CD14-positive monocyte (primary cell): ENCODE results near the gene SCP2. TPM values are rescaled to one million over a fixed set of nuclear protein-coding genes. Genes with fewer than 3 reads are reported as not detected.

Experiments used
- DNase-seq, 3 donors: peaks; one replicate each; pipeline ENCODE4 v3.0.0-alpha.2; 2011 to 2022
- H2AFZ ChIP-seq: 2 replicates; pipeline ENCODE4 v1.6.0; 2012; ENCODE audit warnings: mild to moderate bottlenecking, low read depth, low read length, inconsistent platforms; ENCODE audit not compliant: insufficient read depth, poor library complexity, severe bottlenecking
- H3K27ac ChIP-seq, 2 donors: 1 replicate in 1 of 2; 2 replicates in 1 of 2; pipeline ENCODE4 v1.5.1; 2012 to 2013; ENCODE audit warnings: low read length in 2 of 2, control low read depth in 1 of 2, inconsistent platforms in 1 of 2, low read depth in 1 of 2, mild to moderate bottlenecking in 1 of 2
- H3K27me3 ChIP-seq, 2 donors: one replicate each; pipeline versions ENCODE4 v1.6.0 to v1.6.1; 2011 to 2013; ENCODE audit warnings: low read length in 2 of 2; ENCODE audit not compliant: control insufficient read depth in 2 of 2, insufficient read depth in 2 of 2
- H3K36me3 ChIP-seq, 2 donors: replicated peaks in 1 of 2; 1 replicate in 1 of 2; 2 replicates in 1 of 2; pipeline versions ENCODE4 v1.5.1 to v1.6.1; 2012 to 2013; ENCODE audit warnings: low read length in 2 of 2, control low read depth in 1 of 2, inconsistent platforms in 1 of 2, mild to moderate bottlenecking in 1 of 2; ENCODE audit not compliant: insufficient read depth in 2 of 2, control insufficient read depth in 1 of 2
- H3K4me1 ChIP-seq, 2 donors: 1 replicate in 1 of 2; 2 replicates in 1 of 2; pipeline versions ENCODE4 v1.5.1 to v1.6.1; 2012 to 2013; ENCODE audit warnings: low read length in 2 of 2, control low read depth in 1 of 2, inconsistent platforms in 1 of 2, mild to moderate bottlenecking in 1 of 2, moderate library complexity in 1 of 2; ENCODE audit not compliant: insufficient read depth in 2 of 2, control insufficient read depth in 1 of 2
- H3K4me2 ChIP-seq: replicated peaks from 2 replicates; pipeline ENCODE3; 2012; ENCODE audit warnings: low read length, moderate library complexity, mild to moderate bottlenecking; ENCODE audit not compliant: poor library complexity, severe bottlenecking; ENCODE audit errors: extremely low read depth
- H3K4me3 ChIP-seq, 3 experiments: fragments of 200-600 bp in 1 of 3; sonication (generic) in 1 of 3; replicated peaks in 1 of 3; 1 replicate in 2 of 3; 2 replicates in 1 of 3; pipeline ENCODE4 v1.5.1; 2011 to 2013; ENCODE audit warnings: low read length in 3 of 3, mild to moderate bottlenecking in 3 of 3, control low read depth in 2 of 3, low read depth in 2 of 3, inconsistent platforms in 1 of 3, moderate library complexity in 1 of 3
- H3K79me2 ChIP-seq: 2 replicates; pipeline ENCODE4 v1.6.0; 2012; ENCODE audit warnings: mild to moderate bottlenecking, control low read depth, inconsistent platforms, low read length, moderate library complexity; ENCODE audit not compliant: insufficient read depth
- H3K9ac ChIP-seq: 2 replicates; pipeline ENCODE4 v1.6.0; 2017; ENCODE audit warnings: low read length, mild to moderate bottlenecking; ENCODE audit not compliant: insufficient read depth, poor library complexity, severe bottlenecking
- H3K9me3 ChIP-seq, 2 donors: replicated peaks in 1 of 2; 1 replicate in 1 of 2; 2 replicates in 1 of 2; pipeline versions ENCODE4 v1.5.1 to v1.6.1; 2012 to 2013; ENCODE audit warnings: low read length in 2 of 2, control low read depth in 1 of 2; ENCODE audit not compliant: control insufficient read depth in 1 of 2, insufficient read depth in 1 of 2
- H4K20me1 ChIP-seq: 2 replicates; pipeline ENCODE4 v1.6.0; 2012; ENCODE audit warnings: mild to moderate bottlenecking, low read length, control low read depth, moderate library complexity; ENCODE audit not compliant: insufficient read depth
- H3K27ac Mint-ChIP-seq, 7 donors: one replicate each; pipeline ENCODE4 v1.8.0; 2020; ENCODE audit warnings: mild to moderate bottlenecking in 7 of 7, mixed read lengths in 7 of 7, moderate library complexity in 6 of 7, inconsistent platforms in 2 of 7
- H3K27me3 Mint-ChIP-seq, 3 donors: one replicate each; pipeline ENCODE4 v1.8.0; 2021 to 2022; ENCODE audit warnings: low read depth in 3 of 3, mild to moderate bottlenecking in 3 of 3, mixed read lengths in 3 of 3, moderate library complexity in 3 of 3, inconsistent platforms in 1 of 3
- H3K36me3 Mint-ChIP-seq, 2 donors: one replicate each; pipeline ENCODE4 v1.8.0; 2020; ENCODE audit warnings: mixed read lengths in 2 of 2, inconsistent platforms in 1 of 2, mild to moderate bottlenecking in 1 of 2
- H3K4me1 Mint-ChIP-seq: one replicate; pipeline ENCODE4 v1.8.0; 2020; ENCODE audit warnings: mild to moderate bottlenecking, mixed read lengths
- H3K4me3 Mint-ChIP-seq, 2 donors: one replicate each; pipeline ENCODE4 v1.8.0; 2020; ENCODE audit warnings: mild to moderate bottlenecking in 2 of 2, mixed read lengths in 2 of 2, moderate library complexity in 1 of 2
- H3K9me3 Mint-ChIP-seq, 7 donors: one replicate each; pipeline ENCODE4 v1.8.0; 2020 to 2022; ENCODE audit warnings: mixed read lengths in 7 of 7, mild to moderate bottlenecking in 6 of 7, moderate library complexity in 6 of 7, inconsistent platforms in 2 of 7
- CTCF ChIP-seq: fragments of 200-600 bp; IDR thresholded peaks from one replicate; pipeline ENCODE4 v1.8.0; 2022; ENCODE audit warnings: antibody characterized with exemption, mild to moderate bottlenecking
- WGBS: methylation state at CpG from one replicate; pipeline ENCODE4 v1.1.5; 2013; ENCODE audit warnings: missing lambda C conversion rate; ENCODE audit not compliant: insufficient coverage; 5-methylcytosine and 5-hydroxymethylcytosine counted together
- intact Hi-C, 2 donors: fragments of 100-400 bp; cut with micrococcal nuclease; formaldehyde crosslinking; loops; one replicate each; pipeline versions ENCODE4 v1.15.0 to v1.15.1; 2023
- polyA plus RNA-seq, 3 donors: library from polyadenylated mRNA; depleted of rRNA in 1 of 3; unstranded in 2 of 3; stranded (reverse) in 1 of 3; fragments of 300-500 nt in 2 of 3; fragments of >200 nt in 1 of 3; fragmentation: Illumina TruSeq in 2 of 3; gene quantifications; 1 replicate in 2 of 3; 2 replicates in 1 of 3; pipeline ENCODE4 v1.2.3, GENCODE V29; 2012 to 2021

The SCP2 gene
- polyA plus RNA-seq, 3 donors: 56.3 to 197 (median 156) TPM

DNA sequence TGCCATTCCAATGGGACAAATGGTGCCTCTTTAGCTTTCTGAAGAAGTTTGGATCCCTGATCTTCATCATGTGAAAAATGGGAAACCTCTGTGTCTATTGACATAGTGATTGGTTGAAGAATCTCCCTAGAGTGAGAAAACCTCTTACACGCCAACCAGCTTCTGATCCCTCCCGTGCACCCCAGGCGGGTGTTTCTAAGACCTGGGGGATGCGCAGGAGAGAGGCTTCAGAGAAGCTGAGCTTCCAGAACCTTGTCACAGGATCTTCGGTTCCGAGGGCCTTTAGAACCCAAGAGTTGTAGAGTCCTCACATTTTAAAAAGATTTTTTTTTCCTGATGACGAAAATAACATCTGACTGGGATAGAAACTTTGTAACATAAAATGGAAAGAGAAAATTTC, 146.2 kb downstream of the SCP2 start:
- intact Hi-C loops: no loop called here
- no peaks in the 10 kb centered on the region for H3K9me3 ChIP-seq
- no peak overlapping the region for H3K9ac ChIP-seq
- no peaks in the 10 kb centered on the region for H3K36me3 ChIP-seq
- no peaks in the 10 kb centered on the region for H4K20me1 ChIP-seq
- 96% methylated on average over 4 of the region's 7 CpGs for WGBS
- no peak overlapping the region for H3K4me3 Mint-ChIP-seq
- no peak for TF ChIP-seq CTCF
- H3K4me1 Mint-ChIP-seq: no peaks in the 10 kb centered on the region
- no peaks in the 10 kb centered on the region for H3K27me3 Mint-ChIP-seq
- no peak overlapping the region for H3K4me2 ChIP-seq
- H3K4me3 ChIP-seq: no peak overlapping the region
- no peaks in the 10 kb centered on the region for H3K36me3 Mint-ChIP-seq
- H3K4me1 ChIP-seq: no peaks in the 10 kb centered on the region
- no peaks in the 10 kb centered on the region for H3K27me3 ChIP-seq
- no peak overlapping the region for H3K27ac Mint-ChIP-seq
- H2AFZ ChIP-seq: no peak overlapping the region
- no peak overlapping the region for H3K27ac ChIP-seq
- DNase-seq: no peak
- H3K79me2 ChIP-seq: no peaks in the 10 kb centered on the region
- no peaks in the 10 kb centered on the region for H3K9me3 Mint-ChIP-seq

DNA sequence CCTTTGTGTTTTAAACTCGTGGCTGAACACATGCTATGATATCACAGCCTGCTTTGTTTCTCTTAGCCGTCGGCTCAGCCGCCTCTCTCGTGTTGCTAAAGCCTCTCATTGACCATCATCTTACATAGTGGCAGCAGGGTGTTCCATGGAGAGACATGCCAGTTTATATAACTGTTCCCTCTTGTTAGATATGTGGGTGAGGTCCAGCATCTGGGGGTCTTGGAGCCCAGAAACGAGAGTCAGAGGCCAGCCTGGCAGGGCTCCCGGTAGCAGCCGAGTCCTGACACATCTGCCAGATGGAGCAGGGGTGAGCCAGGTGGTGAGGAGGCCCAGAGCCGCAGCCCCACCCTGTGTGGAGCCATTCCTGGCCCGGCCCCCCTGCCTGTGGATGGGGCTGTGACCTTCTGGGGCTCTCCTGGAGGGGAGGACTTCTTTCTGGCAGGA, 146.8 kb downstream of the SCP2 start:
- no peak for TF ChIP-seq CTCF
- H3K4me1 Mint-ChIP-seq: no peaks in the 10 kb centered on the region

More for the DNA sequence above, 146.8 kb downstream of the SCP2 start:
- no peaks in the 10 kb centered on the region for H3K79me2 ChIP-seq
- H3K4me1 ChIP-seq: no peaks in the 10 kb centered on the region
- intact Hi-C loops: no loop called here
- H3K4me2 ChIP-seq: no peak overlapping the region
- H3K36me3 ChIP-seq: no peaks in the 10 kb centered on the region
- DNase-seq: no peak
- H3K27me3 Mint-ChIP-seq: peaks cover 0 to 2% (median 0%) of the 10 kb centered on the region in 3 donors
- H3K27ac ChIP-seq: no peak overlapping the region
- H3K27me3 ChIP-seq: no peaks in the 10 kb centered on the region
- no peaks in the 10 kb centered on the region for H3K9me3 Mint-ChIP-seq
- H2AFZ ChIP-seq: no peak overlapping the region
- no peak overlapping the region for H3K4me3 Mint-ChIP-seq
- H3K9ac ChIP-seq: no peak overlapping the region
- no peak overlapping the region for H3K4me3 ChIP-seq
- H3K9me3 ChIP-seq: no peaks in the 10 kb centered on the region
- no peaks in the 10 kb centered on the region for H3K36me3 Mint-ChIP-seq
- H3K27ac Mint-ChIP-seq: no peak overlapping the region
- no peaks in the 10 kb centered on the region for H4K20me1 ChIP-seq
- WGBS: 97% methylated on average over 9 of the region's 10 CpGs
